T-cell (primary cell): ENCODE results near the gene ZC3HAV1. TPM values are rescaled to one million over a fixed set of nuclear protein-coding genes. Genes with fewer than 3 reads are reported as not detected.
A peak's percentile ranks its signal among the peaks of the same experiment; 100 is the strongest.

Experiments
- ATAC-seq, 4 experiments: fragments of 200-7000 bp in 3 of 4; fragments of 150-1000 bp in 1 of 4; cut with Tn5 transposase; replicated peaks in 1 of 4; 1 replicate in 3 of 4; 2 replicates in 1 of 4; pipeline ENCODE4 v1.10.0; 2021; ENCODE audit warnings: moderate library complexity in 3 of 4, mild to moderate bottlenecking in 2 of 4, moderate number of reproducible peaks in 1 of 4
- CTCF ChIA-PET, 2 donors: fragments of 300-600 bp; sonication (Branson Sonifier 250); formaldehyde crosslinking; loops; one replicate each; lab custom pipeline; 2022; ENCODE audit warnings: antibody characterized with exemption in 2 of 2; lab: Charles Lee
- POLR2A ChIA-PET, 2 donors: fragments of 300-600 bp; sonication (Branson Sonifier 250); formaldehyde crosslinking; loops; one replicate each; lab custom pipeline; 2022; ENCODE audit warnings: antibody characterized with exemption in 2 of 2; lab: Charles Lee
- DNase-seq, 35 experiments: peaks; one replicate each; pipeline versions ENCODE4 v3.0.0 to v3.0.0-alpha.2; 2013 to 2023
- H3K27ac ChIP-seq: one replicate; pipeline ENCODE4 v1.5.1; 2013; ENCODE audit warnings: low read length
- H3K27me3 ChIP-seq, 2 experiments: replicated peaks in 1 of 2; 1 replicate in 1 of 2; 2 replicates in 1 of 2; pipeline versions ENCODE4 v1.6.1 to v1.7.0; 2013; ENCODE audit warnings: low read length in 1 of 2, mixed read lengths in 1 of 2; ENCODE audit not compliant: control insufficient read depth in 2 of 2, insufficient read depth in 2 of 2; ENCODE audit errors: extremely low read depth in 1 of 2
- H3K36me3 ChIP-seq, 2 donors: 1 replicate in 1 of 2; 2 replicates in 1 of 2; pipeline versions ENCODE4 v1.6.1 to v1.7.0; 2013; ENCODE audit warnings: low read length in 1 of 2; ENCODE audit not compliant: control insufficient read depth in 2 of 2, insufficient read depth in 1 of 2; ENCODE audit errors: extremely low read depth in 1 of 2
- H3K4me1 ChIP-seq, 2 experiments: 1 replicate in 1 of 2; 2 replicates in 1 of 2; pipeline versions ENCODE4 v1.6.1 to v1.7.0; 2013; ENCODE audit warnings: low read length in 2 of 2, mixed read lengths in 1 of 2; ENCODE audit not compliant: insufficient read depth in 2 of 2, control insufficient read depth in 1 of 2; ENCODE audit errors: extremely low read depth in 1 of 2
- H3K4me3 ChIP-seq, 2 donors: 1 replicate in 1 of 2; 2 replicates in 1 of 2; pipeline versions ENCODE4 v1.5.1 to v1.7.0; 2013; ENCODE audit warnings: mild to moderate bottlenecking in 2 of 2, low read length in 1 of 2, moderate library complexity in 1 of 2; ENCODE audit not compliant: control insufficient read depth in 1 of 2; ENCODE audit errors: extremely low read depth in 1 of 2
- H3K9me3 ChIP-seq: 2 replicates; pipeline ENCODE4 v1.7.0; 2013
- H3K27ac Mint-ChIP-seq, 2 donors: one replicate each; pipeline ENCODE4 v1.8.0; 2020 to 2021; ENCODE audit warnings: mild to moderate bottlenecking in 2 of 2, mixed read lengths in 2 of 2
- H3K27me3 Mint-ChIP-seq, 2 donors: one replicate each; pipeline ENCODE4 v1.8.0; 2021 to 2022; ENCODE audit warnings: mixed read lengths in 2 of 2
- H3K36me3 Mint-ChIP-seq: one replicate; pipeline ENCODE4 v1.8.0; 2021; ENCODE audit warnings: mixed read lengths
- H3K4me1 Mint-ChIP-seq, 3 donors: one replicate each; pipeline ENCODE4 v1.8.0; 2020 to 2022; ENCODE audit warnings: mixed read lengths in 3 of 3, mild to moderate bottlenecking in 1 of 3
- H3K4me3 Mint-ChIP-seq, 3 donors: one replicate each; pipeline ENCODE4 v1.8.0; 2020 to 2022; ENCODE audit warnings: mild to moderate bottlenecking in 3 of 3, mixed read lengths in 3 of 3, moderate library complexity in 3 of 3
- H3K9me3 Mint-ChIP-seq, 3 donors: one replicate each; pipeline ENCODE4 v1.8.0; 2020 to 2022; ENCODE audit warnings: mixed read lengths in 3 of 3
- WGBS: methylation state at CpG from one replicate; pipeline ENCODE4 v1.1.5; 2013; ENCODE audit warnings: missing lambda C conversion rate; ENCODE audit not compliant: insufficient coverage; 5-methylcytosine and 5-hydroxymethylcytosine counted together
- total RNA-seq, 35 experiments: library from RNA in 6 of 35; stranded (reverse) in 6 of 35; fragments of 120-200 nt in 1 of 35; gene quantifications; one replicate each; pipeline versions ENCODE4 v1.2.1 to v1.2.4 and lab custom pipeline; 2013 to 2026

Gene ZC3HAV1
- total RNA-seq, 5 donors from 2014 or later (not counting 1 experiment from before 2014, with no cell fraction given): 148 to 201 (median 155) TPM

DNA sequence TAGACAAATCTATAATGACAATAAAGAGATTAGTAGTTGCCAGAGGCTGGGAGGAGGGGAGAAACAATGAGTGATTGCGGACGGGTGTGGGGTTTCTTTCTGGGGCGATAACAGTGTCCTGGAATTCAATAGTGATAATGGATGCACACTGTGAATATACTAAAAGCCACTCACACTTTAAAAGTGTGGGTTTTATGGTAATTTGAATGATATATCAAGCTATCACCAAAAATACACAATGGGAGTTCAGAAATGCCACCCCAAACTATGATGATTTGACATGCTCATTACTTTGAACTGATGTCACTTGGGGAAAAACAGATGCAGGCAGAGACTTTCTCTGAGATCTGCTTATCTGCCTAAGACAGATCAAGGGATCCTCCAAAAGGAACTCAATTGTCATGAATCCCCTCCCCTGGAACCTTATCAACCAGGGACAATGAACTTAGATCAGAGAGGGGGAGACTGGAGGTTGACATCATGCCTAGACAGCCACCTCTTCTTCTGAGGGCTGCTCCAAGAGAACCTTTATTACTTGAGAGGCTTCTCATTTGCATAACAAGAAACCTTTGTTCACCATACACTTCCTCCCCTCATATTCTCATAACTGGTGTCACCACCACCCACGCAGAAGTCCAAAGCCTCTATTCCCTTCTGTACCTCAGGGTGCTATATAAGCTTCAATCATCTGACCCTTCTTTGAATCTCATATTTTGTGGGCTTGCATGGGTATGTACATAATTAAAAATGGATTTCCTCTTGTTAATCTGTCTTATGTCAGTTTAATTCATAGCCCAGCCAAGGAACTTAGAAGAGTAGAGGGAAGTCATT lies 14.8 kb upstream of the ZC3HAV1 start:
- no peak overlapping the region for H3K4me3 Mint-ChIP-seq
- H3K27me3 Mint-ChIP-seq: no peaks in the 10 kb centered on the region
- no peak overlapping the region for H3K27ac Mint-ChIP-seq
- ChIA-PET CTCF (interaction anchor here (0.7 to 1.9 kb wide), 3 partner anchors 43 to 110 kb away, joined by 3 to 7 read pairs (median 5); no protein-coding TSS in a partner anchor), POLR2A (interaction anchor here (0.6 to 1.5 kb wide), 2 partner anchors 29 to 65 kb away, joined by 4 to 5 read pairs; no protein-coding TSS in a partner anchor)
- WGBS: no CpG with 5 or more reads among the region's 4 CpGs
- Histone ChIP-seq H3K27me3 (no peaks in the 10 kb centered on the region), H3K27ac (no peak overlapping the region), H3K36me3 (no peaks in the 10 kb centered on the region), H3K4me3 (no peak overlapping the region), H3K9me3 (no peaks in the 10 kb centered on the region), H3K4me1 (peaks cover 2 to 4% of the 10 kb centered on the region in 2 experiments)
- no peak for DNase-seq
- no peaks in the 10 kb centered on the region for H3K9me3 Mint-ChIP-seq
- H3K4me1 Mint-ChIP-seq: peaks cover 7 to 31% (median 18%) of the 10 kb centered on the region in 3 donors
- H3K36me3 Mint-ChIP-seq: no peaks in the 10 kb centered on the region
- ATAC-seq: no peak

DNA sequence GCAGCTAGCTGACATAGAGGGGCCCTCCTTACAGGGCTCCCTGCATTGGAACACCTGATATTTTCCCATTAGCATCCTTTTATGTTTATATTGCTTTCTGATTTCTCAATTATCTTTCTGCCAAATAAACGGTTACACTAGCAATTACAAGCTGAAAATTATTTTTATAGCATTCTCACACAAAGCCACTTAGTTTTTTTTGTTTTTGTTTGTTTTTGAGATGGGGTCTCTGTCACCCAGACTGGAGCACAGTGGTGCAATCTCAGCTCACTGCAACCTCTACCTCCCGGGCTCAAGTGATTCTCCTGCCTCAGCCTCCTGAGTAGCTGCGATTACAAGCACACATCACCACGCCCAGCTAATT lies 9.9 kb upstream of the ZC3HAV1 start:
- Histone ChIP-seq H3K36me3 (no peaks in the 10 kb centered on the region), H3K9me3 (no peaks in the 10 kb centered on the region), H3K27ac (peak overlapping the region; percentile 63), H3K27me3 (no peaks in the 10 kb centered on the region), H3K4me1 (peaks cover 9 to 15% of the 10 kb centered on the region in 2 experiments), H3K4me3 (no peak overlapping the region)
- no peaks in the 10 kb centered on the region for H3K9me3 Mint-ChIP-seq
- H3K27ac Mint-ChIP-seq: peak overlapping the region; percentile 75 to 94
- no CpG with 5 or more reads among the region's 4 CpGs for WGBS
- H3K4me3 Mint-ChIP-seq: peak overlapping the region in 2 of 3 donors; percentile 49 to 58
- ChIA-PET CTCF (no interaction called here), POLR2A (interaction anchor here (0.5 to 1.2 kb wide), 4 partner anchors 22 to 393 kb away, joined by 3 to 6 read pairs (median 4); no protein-coding TSS in a partner anchor)
- H3K27me3 Mint-ChIP-seq: no peaks in the 10 kb centered on the region
- DNase-seq (no peak), ATAC-seq (no peak)
- H3K36me3 Mint-ChIP-seq: no peaks in the 10 kb centered on the region
- H3K4me1 Mint-ChIP-seq: peaks cover 38 to 46% (median 45%) of the 10 kb centered on the region in 3 donors

DNA sequence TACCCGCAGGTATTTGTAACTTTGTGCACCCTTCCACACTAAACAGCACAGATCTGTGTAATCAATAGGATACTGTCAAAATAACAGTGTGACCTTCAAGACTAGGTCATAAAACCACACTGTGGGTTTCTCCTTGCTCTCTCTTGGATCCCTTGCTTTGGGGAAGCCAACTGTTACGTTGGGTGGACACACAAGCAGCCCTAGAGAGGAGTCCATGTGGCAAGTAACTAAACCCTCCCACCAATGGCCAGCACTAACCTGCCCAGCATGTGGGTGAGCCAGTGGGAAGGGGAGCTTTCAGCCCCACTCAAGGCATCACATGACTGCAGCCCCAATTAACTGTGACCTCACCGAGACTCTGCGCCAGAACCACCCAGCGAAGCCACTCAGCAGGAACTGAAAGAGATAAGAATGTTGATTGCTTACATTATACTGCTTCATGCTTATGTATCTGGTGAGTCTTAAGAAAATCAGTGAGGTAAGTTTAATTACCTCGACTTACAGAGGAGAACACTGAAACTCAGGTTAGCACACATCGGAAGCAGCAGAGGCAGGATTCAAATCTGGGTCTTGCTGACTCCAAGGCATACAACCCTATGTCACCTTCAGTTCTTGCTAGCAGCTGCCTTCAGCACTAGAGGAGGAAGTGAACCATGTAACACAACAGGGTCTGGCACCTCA lies 9.4 kb upstream of the ZC3HAV1 start:
- no peaks in the 10 kb centered on the region for H3K36me3 Mint-ChIP-seq
- peaks cover 40 to 50% (median 43%) of the 10 kb centered on the region in 3 donors for H3K4me1 Mint-ChIP-seq
- peak overlapping the region; percentile 75 to 94 for H3K27ac Mint-ChIP-seq
- Histone ChIP-seq H3K36me3 (no peaks in the 10 kb centered on the region), H3K4me3 (peak overlapping the region in 1 of 2 donors; percentile 23), H3K27me3 (no peaks in the 10 kb centered on the region), H3K4me1 (peaks cover 9 to 15% of the 10 kb centered on the region in 2 experiments), H3K9me3 (no peaks in the 10 kb centered on the region), H3K27ac (peak overlapping the region; percentile 63)
- CTCF ChIA-PET: no interaction called here
- H3K9me3 Mint-ChIP-seq: no peaks in the 10 kb centered on the region
- H3K27me3 Mint-ChIP-seq: no peaks in the 10 kb centered on the region
- WGBS: no CpG with 5 or more reads among the region's 7 CpGs
- H3K4me3 Mint-ChIP-seq: peak overlapping the region; percentile 49 to 59 (median 58)
- ATAC-seq: peak; percentile 76 to 82 (median 80)
- POLR2A ChIA-PET: interaction anchor here (0.5 to 1.2 kb wide), 4 partner anchors 21 to 392 kb away, joined by 3 to 6 read pairs (median 4); no protein-coding TSS in a partner anchor
- peak in 8 of 35 experiments; percentile 13 to 40 (median 29) for DNase-seq

DNA sequence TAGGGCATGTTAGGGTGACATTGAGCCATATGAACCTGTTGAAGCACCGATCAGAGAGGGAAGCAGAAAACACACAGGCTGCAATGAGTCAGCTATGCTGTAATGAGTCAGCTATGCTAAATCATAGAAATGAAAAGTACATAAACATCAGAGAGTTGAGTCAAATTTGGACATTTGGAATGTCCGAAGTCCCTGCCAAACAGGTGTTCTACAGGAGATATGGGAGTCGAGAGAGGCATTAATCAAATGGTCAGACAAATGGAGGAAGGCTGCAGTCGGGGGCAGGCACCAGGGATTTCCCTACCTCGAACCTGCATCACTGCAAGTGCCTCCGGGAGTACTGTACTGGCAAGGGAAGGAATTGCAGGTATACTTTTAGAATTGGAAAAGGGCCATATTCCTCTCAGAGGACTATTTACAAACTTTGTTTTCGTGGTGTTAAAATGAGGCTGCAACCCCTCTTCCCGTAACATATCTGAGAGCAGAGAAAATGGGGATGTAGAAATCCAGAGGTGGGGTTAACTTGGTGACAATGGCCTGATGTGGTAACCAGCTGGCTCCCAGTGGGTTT lies 8.8 kb upstream of the ZC3HAV1 start:
- DNase-seq (no peak), ATAC-seq (peak in 3 of 4 experiments; percentile 48 to 58 (median 48))
- Mint-ChIP-seq H3K9me3 (no peaks in the 10 kb centered on the region), H3K4me1 (peaks cover 40 to 52% (median 41%) of the 10 kb centered on the region in 3 donors), H3K36me3 (no peaks in the 10 kb centered on the region), H3K27me3 (no peaks in the 10 kb centered on the region), H3K27ac (peak overlapping the region; percentile 75 to 94), H3K4me3 (peak overlapping the region; percentile 4 to 64 (median 53))
- H3K4me3 ChIP-seq: peak overlapping the region in 1 of 2 donors; percentile 23
- H3K27me3 ChIP-seq: no peaks in the 10 kb centered on the region
- 12% methylated on average over 3 of the region's 8 CpGs for WGBS
- peaks cover 9 to 15% of the 10 kb centered on the region in 2 experiments for H3K4me1 ChIP-seq
- POLR2A ChIA-PET: interaction anchor here in 1 of 2 donors (1.2 kb wide), 1 partner anchor 101 kb away, joined by 3 read pairs; no protein-coding TSS in a partner anchor
- H3K27ac ChIP-seq: peak overlapping the region; percentile 63
- no peaks in the 10 kb centered on the region for H3K9me3 ChIP-seq
- CTCF ChIA-PET: no interaction called here
- H3K36me3 ChIP-seq: no peaks in the 10 kb centered on the region

DNA sequence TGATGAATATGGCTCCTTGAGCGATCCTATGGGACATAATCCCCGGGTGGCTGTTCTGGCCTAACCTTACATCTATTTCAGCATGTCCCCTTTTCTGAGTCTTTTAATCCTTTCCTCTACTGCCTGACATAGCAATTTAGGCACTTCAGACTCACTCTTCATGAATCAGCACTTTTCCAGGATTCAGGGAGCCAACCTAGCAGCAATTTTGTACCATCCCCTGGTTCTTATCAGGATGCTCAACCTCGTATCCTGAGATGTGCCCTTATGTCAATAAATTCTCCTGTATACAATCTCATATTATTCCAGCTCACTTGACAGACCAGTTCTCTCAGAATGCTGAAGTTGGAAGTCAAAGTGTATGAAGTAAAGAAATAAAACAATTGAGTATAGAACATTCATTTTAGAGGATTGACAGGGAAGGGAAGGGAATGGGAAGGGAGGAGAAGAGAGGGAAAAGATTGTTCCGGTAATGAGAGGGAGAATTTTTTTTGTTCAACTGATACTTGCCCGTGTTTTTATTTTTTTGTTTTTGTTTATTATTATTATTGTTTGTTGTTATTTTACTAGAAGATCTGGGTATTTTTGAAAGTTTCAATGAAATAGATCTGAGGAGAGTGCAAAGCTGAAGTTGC lies 8.2 kb upstream of the ZC3HAV1 start:
- 80% methylated on average over 4 of the region's 5 CpGs for WGBS
- H3K4me1 Mint-ChIP-seq: peaks cover 40 to 58% (median 45%) of the 10 kb centered on the region in 3 donors
- ChIA-PET CTCF (interaction anchor here in 1 of 2 donors (0.9 kb wide), 1 partner anchor 9 kb away, joined by 3 read pairs; no protein-coding TSS in a partner anchor), POLR2A (no interaction called here)
- no peak overlapping the region for H3K4me3 ChIP-seq
- ATAC-seq: no peak
- H3K36me3 ChIP-seq: no peaks in the 10 kb centered on the region
- H3K36me3 Mint-ChIP-seq: no peaks in the 10 kb centered on the region
- DNase-seq: no peak
- H3K4me3 Mint-ChIP-seq: peak overlapping the region in 1 of 3 donors; percentile 53
- H3K27ac Mint-ChIP-seq: peak overlapping the region in 1 of 2 donors; percentile 75
- H3K9me3 ChIP-seq: no peaks in the 10 kb centered on the region
- no peaks in the 10 kb centered on the region for H3K9me3 Mint-ChIP-seq
- no peaks in the 10 kb centered on the region for H3K27me3 ChIP-seq
- peaks cover 9 to 16% of the 10 kb centered on the region in 2 experiments for H3K4me1 ChIP-seq
- no peaks in the 10 kb centered on the region for H3K27me3 Mint-ChIP-seq
- no peak overlapping the region for H3K27ac ChIP-seq
